ENCODE results near the gene KASH5. TPM values are rescaled to one million over a fixed set of nuclear protein-coding genes. Genes with fewer than 3 reads are reported as not detected.

The KASH5 gene
- not detected in 2 replicates for total RNA-seq

DNA sequence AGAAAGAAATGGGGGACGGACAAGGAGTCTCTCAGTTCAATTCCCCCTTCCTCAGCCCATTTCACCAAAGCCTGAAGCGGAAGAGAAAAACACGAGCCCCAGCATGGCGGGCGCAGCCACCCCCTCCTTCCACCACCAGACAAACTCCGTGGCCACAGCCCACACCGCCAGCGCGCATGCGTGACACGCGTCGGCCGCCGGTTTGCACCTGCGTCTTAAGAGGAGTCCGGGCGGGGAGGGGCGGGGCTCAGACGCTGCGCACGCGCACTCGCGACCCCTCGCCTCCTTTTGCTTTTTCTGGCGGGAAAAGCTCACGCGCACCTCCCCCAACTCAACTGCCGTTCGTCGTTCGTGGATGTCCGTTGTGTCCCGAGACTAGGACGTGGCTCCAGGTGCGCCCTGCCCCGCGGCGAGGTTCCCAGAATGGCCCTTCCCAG, at the start of gene KASH5:
Gene KASH5 (plus strand): TSS at position 314 of the 437 bp plus-strand sequence. CDS start 2,635 bp downstream, outside the sequence.
- intact Hi-C loops (cut with micrococcal nuclease) = no loop called here

DNA sequence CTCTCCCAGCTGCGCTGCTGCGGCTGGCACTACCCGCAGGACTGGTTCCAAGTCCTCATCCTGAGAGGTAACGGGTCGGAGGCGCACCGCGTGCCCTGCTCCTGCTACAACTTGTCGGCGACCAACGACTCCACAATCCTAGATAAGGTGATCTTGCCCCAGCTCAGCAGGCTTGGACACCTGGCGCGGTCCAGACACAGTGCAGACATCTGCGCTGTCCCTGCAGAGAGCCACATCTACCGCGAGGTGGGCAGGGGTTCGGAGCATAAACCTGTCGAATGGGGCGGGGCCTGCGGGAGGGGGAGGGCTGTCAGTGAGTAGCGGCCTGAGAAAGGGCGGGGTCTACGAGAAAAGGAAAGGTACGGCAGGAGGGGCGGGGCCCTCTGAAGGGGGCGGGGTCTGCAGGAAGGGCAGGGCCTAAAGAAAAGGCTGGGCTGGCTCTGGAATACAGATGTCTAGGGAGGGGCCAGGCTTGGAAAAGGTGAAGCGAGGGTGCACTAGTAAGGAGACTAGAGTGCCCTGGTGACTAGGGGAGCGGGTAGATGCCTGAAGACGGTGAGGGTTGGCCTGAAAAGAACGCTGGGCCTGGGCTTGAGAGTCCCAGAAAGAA, 49.3 kb upstream of the KASH5 start:
- intact Hi-C loops (cut with micrococcal nuclease) = no loop called here

- intact Hi-C loops (cut with micrococcal nuclease) = no loop called here
These were observed 48.6 kb upstream of the KASH5 start for GRCh38 chr19:49339301-49340068.

- intact Hi-C loops (cut with micrococcal nuclease) = no loop called here
These were observed 47.8 kb upstream of the KASH5 start for GRCh38 chr19:49340069-49340864.

DNA sequence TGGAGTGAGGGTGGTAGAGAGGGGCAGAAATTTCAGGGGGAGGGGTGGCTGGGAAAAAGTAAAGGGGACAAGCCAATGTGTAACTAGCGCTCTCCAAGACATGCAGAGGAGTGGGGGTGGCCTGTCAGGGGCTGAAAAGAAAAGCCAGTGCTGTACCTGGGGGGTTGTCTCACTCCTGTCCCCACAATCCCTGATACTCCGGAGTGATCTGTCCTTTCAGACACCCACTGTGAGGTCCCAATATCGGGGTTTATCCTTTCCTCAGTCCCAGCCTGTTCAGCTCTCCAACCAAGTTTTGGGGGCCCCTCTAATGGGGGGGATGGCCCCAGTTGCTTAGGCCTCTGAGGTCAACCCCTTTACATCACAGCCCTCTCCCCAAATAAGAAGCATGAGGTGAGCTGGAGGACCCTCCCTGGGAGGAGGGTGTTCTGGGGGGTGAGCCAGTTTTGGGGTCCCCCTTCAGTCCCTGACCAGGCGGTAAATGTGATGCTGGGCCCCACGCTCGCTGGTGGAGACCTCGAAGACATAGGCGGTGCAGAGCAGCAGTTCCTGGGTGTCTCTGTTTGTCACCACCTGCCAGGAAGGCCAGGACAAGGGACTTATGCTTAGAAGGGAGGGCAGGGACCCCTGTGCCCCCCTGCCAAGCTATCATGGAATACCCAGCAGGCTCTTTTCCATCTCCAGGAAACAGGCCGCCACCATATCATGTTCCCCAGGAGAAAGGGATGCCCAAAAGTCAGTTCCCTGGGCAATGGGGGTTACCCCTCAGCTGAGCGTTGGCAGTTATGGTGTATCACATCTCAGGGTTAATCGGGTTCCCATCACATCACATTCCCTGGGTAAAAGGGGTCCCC, 47.0 kb upstream of the KASH5 start:
- intact Hi-C loops (cut with micrococcal nuclease) = no loop called here

DNA sequence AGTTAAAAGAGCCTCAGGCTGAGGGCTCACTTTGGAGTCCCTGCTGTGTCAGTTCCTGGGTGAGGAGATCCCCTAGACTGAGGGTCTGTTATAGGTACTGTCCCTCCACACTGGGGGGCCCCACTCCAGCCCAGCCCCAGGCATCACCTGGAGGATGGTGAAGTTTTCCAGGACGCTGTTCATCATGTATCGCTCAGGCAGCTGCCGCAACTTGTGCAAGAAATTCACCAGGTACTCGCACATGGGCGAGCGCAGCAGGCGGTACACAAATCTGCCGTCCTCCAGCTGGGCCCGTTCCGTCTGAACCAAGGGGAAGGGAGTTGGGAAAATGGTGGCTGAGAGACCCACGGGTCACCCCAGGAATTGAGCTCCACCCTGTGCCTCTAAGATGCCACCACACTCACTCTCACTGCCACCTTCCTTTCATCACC, 45.7 kb upstream of the KASH5 start:
- intact Hi-C loops (cut with micrococcal nuclease) = no loop called here

GRCh38 chr19:49343123-49343522, 44.9 kb upstream of the KASH5 start:
- intact Hi-C loops (cut with micrococcal nuclease) = no loop called here

- intact Hi-C loops (cut with micrococcal nuclease) = no loop called here
These were observed 43.3 kb upstream of the KASH5 start for GRCh38 chr19:49344505-49345423.

- intact Hi-C loops (cut with micrococcal nuclease) = no loop called here
These were observed 40.9 kb upstream of the KASH5 start for GRCh38 chr19:49347191-49347590.

DNA sequence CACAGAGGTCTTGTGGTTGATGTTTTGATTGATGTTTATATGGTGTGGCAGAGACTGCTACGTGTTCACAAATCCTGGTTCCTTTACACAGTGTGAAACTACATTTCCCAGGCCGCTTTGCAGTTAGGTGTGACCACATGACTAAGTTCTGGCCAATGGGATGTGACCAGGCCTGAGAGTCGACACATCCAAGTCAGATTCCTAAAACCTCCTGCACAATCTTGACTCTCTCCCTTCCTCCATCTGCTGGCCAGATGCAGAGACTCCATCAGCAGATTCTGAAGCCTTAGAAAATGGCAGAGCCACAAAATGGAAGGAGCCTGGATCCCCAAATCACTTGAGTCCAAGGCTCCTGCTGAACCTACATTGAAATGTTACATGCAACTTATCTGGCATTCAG, 40.2 kb upstream of the KASH5 start:
- intact Hi-C loops (cut with micrococcal nuclease) = no loop called here

GRCh38 chr19:49348305-49349189, 39.5 kb upstream of the KASH5 start:
- intact Hi-C loops (cut with micrococcal nuclease) = no loop called here

GRCh38 chr19:49349567-49349966, 38.5 kb upstream of the KASH5 start:
- intact Hi-C loops (cut with micrococcal nuclease) = no loop called here

GRCh38 chr19:49355909-49356353, 32.1 kb upstream of the KASH5 start:
- intact Hi-C loops (cut with micrococcal nuclease) = no loop called here

DNA sequence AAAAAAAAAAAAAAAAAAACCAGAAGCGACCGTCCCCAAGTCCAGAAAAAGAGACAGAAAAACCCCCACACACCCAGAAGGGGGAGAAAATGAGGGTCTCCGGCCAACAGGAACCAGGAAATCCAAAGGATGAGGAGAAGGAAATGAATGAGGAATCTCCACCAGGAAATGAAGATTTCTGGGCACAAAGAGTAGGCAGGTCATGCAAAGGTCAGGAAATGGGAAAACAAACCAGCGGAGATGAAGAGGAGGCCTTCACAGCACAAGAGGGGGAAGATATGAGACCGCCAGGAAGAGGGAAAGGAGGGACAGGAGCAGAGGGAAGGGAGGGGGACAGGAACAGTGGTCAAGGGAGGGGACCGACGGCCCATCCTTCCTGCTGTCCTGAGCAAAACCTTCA, 31.7 kb upstream of the KASH5 start:
- intact Hi-C loops (cut with micrococcal nuclease) = no loop called here

DNA sequence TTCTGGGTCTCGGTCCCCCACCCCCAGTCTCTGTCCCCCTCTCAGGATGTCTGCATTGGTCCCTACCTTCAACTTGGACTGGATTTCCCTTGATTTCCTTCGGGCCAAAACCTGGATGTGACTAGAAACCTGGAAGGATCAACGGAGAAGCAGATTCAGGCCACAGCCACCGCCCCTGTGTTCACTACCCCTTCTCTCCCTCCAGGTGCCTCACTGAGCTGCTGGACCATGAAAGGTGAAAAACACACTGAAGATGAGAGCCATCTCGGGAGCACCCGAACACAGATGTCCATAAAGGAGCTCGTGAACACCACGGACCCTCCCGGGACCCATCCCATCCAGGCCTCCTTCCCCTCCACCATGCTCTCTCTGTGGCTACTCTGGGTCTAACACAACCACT, 30.9 kb upstream of the KASH5 start:
- intact Hi-C loops (cut with micrococcal nuclease) = no loop called here

DNA sequence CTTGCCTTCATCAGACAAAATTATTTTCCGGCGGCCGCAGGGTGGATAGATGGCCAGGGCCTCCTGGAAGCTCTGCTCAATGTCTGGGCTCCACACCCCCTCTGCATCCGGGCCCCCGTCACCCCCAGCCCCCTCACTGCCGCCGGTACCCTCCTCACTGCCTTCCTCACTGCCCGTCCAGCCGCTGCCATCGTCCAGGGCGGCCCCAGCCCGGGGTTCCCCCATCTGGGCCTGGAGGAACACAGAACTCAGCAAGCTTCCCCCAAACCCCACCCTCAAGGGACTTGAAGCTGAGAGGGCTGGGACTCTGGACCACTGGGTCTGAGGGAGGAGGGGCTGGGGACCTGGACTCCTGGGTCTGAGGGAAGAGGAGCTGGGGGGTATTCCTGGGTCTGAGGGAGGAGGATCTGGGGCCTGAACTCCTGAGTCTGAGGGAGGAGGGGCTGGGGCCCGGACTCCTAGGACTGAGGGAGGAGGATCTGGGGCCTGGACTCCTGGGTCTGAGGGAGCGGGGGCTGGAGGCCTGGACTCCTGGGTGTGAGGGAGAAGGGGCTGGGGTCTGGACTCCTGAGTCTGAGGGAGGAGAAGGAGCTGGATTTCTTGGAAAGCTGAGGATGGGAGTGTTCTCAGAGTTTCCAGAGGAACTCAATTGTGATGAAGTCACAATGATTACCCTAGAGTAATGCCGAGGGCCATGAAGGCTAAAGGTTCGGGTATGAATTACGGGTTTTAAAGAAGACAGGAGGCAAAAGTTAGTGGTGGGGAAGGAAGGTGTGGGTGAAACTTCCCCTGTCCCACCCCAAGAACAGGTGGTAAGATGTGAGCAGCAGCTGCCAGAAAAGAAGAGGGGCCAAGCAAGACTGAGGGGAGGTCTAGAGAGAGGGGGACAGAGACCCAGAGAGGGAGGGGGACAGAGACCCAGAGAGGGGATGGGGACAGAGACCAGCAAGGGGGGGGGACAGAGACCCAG, 27.9 kb upstream of the KASH5 start:
- intact Hi-C loops (cut with micrococcal nuclease) = no loop called here

GRCh38 chr19:49361438-49362047, 26.5 kb upstream of the KASH5 start:
- intact Hi-C loops (cut with micrococcal nuclease) = loop anchor here (2.0 kb wide), 2 partner anchors 31 to 61 kb away; no protein-coding TSS in a partner anchor
